ENCODE results near the gene PSD2.

The PSD2 gene

GRCh38 chr5:139763930-139764791 is 31.4 kb upstream of the PSD2 start:
- peak; percentile 83 for DNase-seq (ENCODE audit: low spot score)

DNA sequence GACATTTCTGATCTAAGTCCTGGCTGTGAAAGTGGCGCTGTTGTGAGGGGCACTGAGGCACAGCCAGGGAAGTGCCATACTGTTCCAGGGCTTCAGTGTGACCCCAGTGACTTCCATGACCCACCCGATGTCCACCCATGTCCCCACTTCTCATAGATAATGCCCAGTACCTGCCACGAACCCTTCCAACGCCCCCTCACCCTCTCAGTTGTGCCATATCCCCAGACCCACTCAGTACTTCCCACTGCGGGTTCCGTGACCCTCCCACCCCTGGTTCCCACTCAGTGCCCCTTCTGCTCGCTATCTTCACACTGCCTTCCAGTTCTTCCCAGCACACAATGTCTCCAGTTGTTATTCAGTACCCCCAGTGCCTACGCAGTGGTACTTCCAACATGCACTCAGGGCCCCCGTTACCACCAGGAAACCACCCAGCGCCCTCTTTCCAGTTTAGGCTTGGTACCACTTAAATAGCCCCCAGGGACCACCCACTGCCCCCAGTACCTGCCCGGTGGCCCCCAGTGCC is 30.7 kb upstream of the PSD2 start:
- DNase-seq (ENCODE audit: low spot score), result no peak

DNA sequence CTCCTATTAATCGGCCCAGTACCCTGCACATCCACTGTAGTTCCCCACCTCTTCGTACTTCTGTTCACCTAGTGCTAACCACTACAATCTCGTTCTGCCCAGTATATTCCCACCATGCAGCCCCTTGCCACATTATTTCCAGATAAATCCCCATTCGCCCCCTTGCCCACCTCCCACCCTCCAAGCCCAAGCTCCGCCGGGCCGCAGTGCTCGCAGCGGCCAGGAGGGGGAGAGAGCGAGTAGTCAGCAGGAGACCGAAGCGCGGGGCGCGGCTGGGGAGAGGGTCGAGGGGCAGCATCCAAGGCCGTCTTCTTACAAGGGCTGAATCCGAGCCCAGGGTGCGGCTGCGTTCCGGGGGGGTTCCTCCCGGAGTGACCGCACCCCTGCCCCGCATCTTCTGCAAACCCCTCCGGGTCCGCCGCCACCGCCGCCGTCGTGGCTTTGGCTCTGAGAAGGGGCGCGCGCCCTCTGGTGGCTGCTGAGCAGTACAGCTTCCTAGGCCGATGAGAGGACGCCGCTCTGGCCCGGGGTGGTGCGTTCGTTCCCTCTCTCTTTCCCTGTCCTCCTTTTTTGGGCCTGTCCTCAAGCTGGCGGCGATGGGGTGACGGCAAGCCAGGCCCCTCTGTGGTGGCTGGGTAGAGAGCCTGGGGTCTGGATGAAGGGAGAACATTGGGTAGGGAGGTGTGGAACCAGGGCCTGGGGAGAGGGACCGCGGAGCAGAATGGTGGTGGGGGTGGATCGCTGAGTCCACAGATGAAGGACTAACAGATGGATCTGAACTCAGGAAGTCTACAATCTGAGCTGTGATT is 30.0 kb upstream of the PSD2 start:
- DNase-seq (ENCODE audit: low spot score), result peak; percentile 91

DNA sequence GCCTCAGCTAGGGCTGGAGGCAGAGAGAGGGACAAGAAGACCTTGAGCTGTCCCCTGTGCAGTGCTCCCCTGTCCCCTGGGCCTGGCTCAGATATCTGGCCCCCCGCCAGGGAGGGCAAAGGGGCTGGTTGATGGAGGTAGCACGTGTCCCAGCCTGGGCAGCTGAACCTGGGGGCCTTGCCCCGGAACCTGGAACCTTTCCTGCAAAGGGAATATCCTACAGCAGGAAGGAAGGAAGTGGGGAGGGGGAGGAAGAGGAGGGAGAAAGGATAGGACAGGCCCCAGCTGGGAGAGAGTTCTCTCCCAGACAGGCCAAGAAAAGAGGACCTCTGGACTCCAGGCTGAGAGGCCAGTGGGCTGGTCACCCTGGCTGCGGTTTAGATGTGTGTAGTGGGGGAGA is 27.6 kb upstream of the PSD2 start:
- no peak for DNase-seq (ENCODE audit: low spot score)

DNA sequence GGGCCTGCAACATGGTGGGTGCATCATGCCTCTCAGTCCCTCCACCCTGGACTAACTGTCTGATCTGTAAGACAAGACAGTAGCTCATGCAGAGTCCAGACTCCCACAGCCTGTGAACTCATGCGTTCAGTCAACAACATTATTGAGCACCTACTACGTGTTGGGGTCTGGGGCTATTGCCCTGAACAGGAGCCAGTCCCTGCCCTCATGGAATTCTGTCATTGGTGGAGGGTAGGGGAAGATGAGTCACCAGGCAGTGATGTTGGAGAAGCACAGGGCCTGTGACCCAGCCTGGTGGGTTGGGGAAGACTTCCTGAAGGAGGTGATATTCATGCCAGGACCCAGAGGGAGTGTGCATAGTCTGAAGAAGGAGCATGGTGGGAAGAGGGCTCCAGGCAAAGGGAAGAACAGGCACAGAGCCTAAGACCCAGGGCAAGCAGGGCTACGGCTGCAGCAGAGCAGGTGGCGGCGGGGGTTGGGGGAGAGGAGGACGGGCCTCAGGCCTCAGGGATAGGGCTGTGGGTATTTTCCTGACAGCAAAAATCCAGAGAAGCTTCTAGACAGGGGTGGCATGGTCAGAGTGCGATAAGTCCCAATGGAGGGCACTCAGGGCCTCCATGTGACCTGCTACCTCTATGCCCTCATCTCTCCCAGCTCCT is 26.7 kb upstream of the PSD2 start:
- no peak for DNase-seq (ENCODE audit: low spot score)

- no peak for DNase-seq (ENCODE audit: low spot score)
Measured at GRCh38 chr5:139769477-139769876, 26.1 kb upstream of the PSD2 start.

- no peak for DNase-seq (ENCODE audit: low spot score)
Measured at GRCh38 chr5:139770722-139771121, 24.9 kb upstream of the PSD2 start.

- no peak for DNase-seq (ENCODE audit: low spot score)
Measured at GRCh38 chr5:139772089-139772791, 23.4 kb upstream of the PSD2 start.

DNA sequence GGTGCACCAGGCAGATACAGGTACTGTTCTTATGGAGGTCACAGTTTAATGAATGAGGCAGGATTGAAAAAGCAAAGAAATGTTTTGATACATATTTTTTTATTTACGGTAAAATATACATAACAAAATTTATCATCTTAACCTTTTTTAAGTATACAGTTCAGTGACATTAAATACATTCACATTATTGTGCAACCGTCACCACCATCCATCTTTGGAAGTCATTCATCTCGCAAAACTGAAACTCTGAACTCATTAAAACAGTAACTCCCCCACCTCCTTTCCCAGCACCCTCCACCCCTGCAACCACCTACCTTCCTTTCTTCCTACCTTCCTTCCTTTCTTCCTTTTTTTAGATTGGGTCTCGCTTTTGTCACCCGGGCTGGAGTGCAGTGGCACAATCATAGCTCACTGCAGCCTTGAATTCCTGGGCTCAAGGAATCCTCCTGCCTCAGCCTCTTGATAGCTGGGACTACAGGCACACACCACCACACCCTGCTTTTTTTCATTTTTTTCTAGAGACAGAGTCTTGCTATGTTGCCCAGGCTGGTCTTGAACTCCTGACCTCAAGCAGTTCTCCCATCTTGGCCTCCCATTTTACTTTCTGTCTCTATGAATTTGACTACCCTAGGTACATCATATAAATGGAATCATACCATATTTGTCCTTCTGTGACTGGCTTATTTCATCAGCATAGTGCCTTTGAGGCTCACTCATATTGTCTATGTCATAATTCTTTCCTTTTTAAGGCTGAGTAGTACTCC is 22.5 kb upstream of the PSD2 start:
- DNase-seq (ENCODE audit: low spot score), result no peak

GRCh38 chr5:139774980-139775661 is 20.5 kb upstream of the PSD2 start:
- peak; percentile 94 for DNase-seq (ENCODE audit: low spot score)

DNA sequence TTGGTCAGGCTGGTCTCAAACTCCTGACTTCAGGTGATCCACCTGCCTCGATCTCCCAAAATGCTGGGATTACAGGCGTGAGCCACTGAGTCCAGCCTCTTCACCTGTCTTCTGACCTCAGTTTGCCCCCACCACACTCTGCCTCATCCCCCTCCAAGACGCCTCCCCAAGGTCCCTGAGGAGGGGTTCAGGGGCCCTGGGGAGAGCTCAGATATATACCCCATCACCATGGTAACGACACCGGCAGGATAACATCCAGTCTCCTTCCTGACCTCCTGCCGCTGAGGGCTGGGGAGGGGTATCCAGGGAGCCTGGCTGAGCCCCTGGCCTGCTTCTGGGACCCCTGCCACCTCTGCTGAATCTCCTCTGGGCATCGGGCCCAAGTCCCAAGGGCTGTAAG is 19.7 kb upstream of the PSD2 start:
- no peak for DNase-seq (ENCODE audit: low spot score)

- DNase-seq (ENCODE audit: low spot score), result no peak
Measured at GRCh38 chr5:139776861-139777260, 18.7 kb upstream of the PSD2 start.

DNA sequence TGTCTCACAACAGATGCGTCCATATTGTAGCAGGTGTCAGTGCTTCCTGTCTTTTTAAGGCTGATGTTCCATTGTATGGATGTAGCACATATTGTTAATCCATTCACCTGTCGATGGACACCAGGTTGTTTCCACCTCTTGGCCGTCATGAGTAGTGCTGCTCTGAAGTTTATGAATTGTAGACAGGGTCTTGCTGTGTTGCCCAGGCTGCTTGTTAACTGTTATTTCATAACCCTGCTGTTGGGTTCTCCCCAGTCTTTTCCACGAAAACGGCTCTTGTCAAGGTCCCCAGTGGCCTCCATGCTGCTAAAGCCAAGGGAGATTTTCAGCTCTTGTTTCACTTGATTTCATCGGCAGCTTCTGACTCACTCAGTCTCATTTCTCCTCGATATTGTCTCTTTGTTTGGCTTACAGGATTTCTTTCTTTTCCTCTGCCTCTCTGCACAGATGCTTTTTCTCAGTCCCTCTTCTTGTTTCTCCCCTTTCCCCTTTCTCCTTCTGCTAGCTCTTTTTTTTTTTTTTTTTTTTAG is 12.1 kb upstream of the PSD2 start:
- DNase-seq (ENCODE audit: low spot score), result no peak

DNA sequence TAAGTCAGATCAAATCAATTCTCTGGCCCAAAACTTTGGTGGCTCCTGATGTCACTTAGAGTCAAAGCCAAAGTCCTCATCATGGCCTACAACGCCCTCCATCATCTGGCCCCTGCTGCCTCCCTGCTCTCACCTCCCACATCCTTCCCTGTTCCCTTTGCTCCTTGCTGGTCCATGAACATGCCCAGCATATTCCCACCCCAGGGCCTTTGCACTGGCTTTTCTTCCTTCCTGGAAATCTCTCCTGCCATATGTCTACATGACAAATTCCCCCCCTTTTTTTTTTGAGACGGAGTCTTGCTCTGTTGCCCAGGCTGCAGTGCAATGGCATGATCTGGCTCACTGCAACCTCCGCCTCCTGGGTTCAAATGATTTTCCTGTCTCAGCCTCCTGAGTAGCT is 11.1 kb upstream of the PSD2 start:
- DNase-seq (ENCODE audit: low spot score), result no peak

DNA sequence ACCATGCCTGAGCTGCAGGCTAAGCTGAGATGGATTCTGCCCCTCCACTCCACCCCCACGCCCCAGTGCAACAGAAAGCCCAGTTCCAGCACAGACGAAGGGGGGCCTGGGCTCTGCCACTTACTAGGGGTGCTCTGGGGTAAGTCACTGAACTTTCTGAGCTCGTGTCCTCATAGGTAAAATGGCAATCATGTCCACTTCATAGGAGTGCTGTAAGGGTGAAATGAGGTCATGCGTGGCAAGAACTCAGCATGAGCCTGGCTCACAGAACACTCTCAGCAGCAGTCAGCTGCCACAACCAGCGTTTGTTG is 8.4 kb upstream of the PSD2 start:
- DNase-seq (ENCODE audit: low spot score), result no peak

DNA sequence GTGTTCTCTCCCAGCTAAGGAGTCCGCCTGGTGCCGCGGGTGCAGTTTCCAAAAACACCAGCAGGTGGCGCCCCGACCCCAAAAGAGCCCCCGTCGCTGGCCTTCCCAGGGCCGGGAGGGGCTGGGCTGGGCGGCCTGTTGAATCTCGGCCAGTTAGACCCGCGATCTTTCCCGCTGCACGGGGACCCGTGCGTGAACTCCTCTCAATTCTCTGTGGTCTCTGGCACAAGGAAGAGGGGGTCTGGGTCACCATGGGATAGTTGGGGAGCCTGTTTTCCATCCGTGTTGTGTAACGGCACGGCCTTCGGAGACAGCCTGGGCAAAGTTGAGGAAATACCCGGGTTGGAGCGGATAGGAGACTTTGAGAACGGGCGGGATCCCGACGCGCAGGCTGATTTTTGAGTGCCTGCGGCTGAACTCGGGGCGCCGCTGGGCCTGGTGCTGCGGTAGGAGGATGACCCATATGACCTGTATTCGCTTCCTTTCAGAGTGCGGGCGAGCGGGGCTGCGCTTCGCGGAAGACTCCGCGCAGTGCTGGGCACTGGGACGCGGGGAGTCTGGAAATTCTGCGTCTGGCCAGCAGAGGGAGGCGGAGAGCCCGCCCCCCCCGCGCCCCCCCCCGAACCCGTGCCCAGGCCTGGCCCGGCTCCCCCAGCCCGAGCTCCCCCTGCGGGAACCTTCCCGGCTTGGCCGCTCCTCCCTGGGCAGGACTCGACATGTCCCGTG is 7.9 kb upstream of the PSD2 start:
- peak; percentile 97 for DNase-seq (ENCODE audit: low spot score)

- peak; percentile 64 for DNase-seq (ENCODE audit: low spot score)
Measured at GRCh38 chr5:139788294-139788910, 7.2 kb upstream of the PSD2 start.

DNA sequence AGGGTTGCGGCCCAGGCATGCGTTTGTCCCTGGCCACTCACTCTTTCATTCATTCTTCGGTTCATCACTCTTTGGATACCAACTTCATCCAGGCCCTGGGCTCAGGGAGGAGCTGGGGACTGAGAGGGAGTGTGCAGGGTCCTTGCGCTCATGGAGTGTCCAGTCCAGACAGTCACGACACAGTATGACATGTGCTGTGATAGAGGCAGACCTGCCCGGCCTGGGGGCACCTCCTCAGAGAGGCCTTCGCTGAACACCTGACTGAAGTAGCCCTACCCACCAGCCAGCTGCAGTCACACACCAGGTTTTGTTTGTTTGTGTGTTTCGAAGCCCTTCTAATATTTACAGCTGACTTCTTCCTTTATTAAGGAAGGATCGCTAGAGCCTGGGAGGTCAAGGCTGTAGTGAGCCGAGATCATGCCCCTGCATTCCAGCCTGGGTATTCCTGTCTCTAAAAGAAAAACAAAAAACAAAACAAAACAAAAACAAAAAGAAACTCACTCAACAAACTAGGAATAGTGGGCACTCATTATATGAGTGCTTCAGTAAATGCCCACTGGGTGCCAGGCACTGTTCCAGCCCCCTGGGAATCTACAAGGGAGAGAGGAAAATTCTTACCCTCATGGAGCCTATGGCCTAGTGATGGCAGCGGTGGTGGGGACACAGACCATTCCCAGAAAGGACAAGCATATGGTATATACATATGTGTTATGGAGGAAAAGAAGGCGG is 6.3 kb upstream of the PSD2 start:
- DNase-seq (ENCODE audit: low spot score), result no peak

DNA sequence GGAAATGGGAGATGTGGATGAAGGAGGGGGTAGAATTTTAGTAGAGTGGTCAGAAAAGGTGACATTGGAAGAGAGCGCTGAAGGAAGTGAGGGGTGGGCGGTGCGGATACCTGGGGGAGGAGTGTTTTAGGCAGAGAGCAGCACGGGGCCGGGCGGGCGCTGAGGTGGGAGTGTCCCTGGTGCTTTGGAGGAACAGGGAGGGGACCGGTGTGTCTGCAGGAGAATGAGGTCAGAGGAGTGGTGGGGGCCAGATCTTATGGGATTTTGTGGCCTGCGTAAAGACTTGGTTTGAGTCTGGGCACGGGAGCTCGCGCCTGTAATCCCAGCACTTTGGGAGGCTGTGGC is 5.8 kb upstream of the PSD2 start:
- no peak for DNase-seq (ENCODE audit: low spot score)

Measured in ecto neural progenitor cell (in vitro differentiated cells).